Ishikawa (cell line): Measurements from ENCODE around the gene LCLAT1.

Source experiments
- CEBPB ChIP-seq: IDR thresholded peaks from 2 replicates; pipeline ENCODE4 v1.6.1; 2012
- CREB1 ChIP-seq: IDR thresholded peaks from 2 replicates; pipeline ENCODE4 v1.6.1; 2012; ENCODE audit warnings: low read depth
- EP300 ChIP-seq: IDR thresholded peaks from 2 replicates; pipeline ENCODE4 v1.6.1; 2012; ENCODE audit warnings: borderline replicate concordance
- FOXM1 ChIP-seq: IDR thresholded peaks from 2 replicates; pipeline ENCODE4 v1.6.1; 2012; ENCODE audit warnings: low read depth, borderline replicate concordance
- MAX ChIP-seq: IDR thresholded peaks from 2 replicates; pipeline ENCODE4 v1.6.1; 2012
- TAF1 ChIP-seq: IDR thresholded peaks from 2 replicates; pipeline ENCODE4 v1.6.1; 2012; ENCODE audit warnings: low read depth, mild to moderate bottlenecking
- TCF12 ChIP-seq: IDR thresholded peaks from 2 replicates; pipeline ENCODE4 v1.6.1; 2012; ENCODE audit warnings: low read depth
- ZBTB7A ChIP-seq: IDR thresholded peaks from 2 replicates; pipeline ENCODE4 v1.6.1; 2012; ENCODE audit warnings: low read depth

DNA sequence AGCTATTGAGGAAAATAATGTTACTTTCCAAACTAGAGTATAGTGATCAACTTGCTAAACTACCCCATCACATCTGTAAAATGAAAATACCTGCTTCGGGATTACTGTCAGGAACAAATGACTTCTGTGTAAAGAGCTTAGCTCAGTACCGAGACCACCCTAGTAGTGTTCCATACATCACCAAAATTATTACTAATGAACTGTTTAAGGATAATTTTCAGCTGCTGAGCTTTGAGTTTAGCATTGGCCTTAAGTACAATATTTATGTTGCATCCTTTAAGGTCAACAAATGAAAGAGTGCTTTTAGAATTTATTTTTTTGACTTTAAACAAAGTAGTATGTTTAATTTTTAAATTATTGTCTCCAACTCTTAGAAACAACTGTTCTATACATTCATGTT lies 144.1 kb downstream of the LCLAT1 start:
- no peak for TF ChIP-seq MAX
- no peak for TF ChIP-seq CREB1
- no peak for TF ChIP-seq FOXM1
- TF ChIP-seq CEBPB, result no peak
- no peak for TF ChIP-seq EP300
- no peak for TF ChIP-seq TAF1
- no peak for TF ChIP-seq ZBTB7A
- TF ChIP-seq TCF12, result no peak
